ENCODE measurements around the gene PPIL1.

Gene PPIL1

DNA sequence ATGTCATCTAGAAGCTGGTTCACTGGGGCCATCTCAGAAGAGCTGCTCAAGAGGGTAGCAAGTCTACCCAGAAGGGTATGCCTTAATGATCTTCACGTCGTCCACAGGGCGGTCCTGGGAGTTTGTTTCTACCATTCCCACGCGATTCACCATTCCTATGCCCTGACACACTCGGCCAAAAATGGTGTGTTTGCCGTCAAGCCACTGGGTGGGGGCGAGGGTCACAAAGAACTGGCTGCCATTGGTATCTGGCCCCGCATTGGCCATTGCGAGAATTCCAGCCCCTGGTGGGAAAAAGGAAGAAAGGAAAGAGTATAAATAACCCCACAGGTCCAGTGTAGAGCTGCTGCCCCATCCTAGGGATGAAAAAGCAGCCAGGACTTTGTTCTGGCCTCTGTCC lies 18.9 kb downstream of the PPIL1 start:
- DNase-seq (ENCODE audit: low spot score), result no peak

DNA sequence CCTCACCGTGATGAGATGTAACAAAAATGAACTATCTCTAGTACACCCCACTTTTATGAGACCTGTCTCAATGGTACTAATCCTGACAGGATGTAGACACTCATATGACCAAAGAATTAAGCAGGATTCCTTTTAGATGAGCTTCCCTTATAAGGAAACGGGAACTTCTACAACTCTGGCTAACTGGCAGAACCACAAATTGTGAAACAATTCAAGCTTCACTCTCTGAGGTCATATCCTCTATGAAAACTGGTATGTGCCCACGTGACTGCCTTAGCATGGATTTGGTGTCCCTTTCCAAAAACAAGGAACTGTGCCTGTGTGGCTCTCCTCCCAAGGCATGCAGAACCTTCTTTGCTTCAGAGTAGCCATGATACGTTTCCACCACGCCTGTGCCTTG lies 21.3 kb downstream of the PPIL1 start:
- no peak for DNase-seq (ENCODE audit: low spot score)

- DNase-seq (ENCODE audit: low spot score), result no peak
Observed at GRCh38 chr6:36852481-36853147, 22.0 kb downstream of the PPIL1 start.

DNA sequence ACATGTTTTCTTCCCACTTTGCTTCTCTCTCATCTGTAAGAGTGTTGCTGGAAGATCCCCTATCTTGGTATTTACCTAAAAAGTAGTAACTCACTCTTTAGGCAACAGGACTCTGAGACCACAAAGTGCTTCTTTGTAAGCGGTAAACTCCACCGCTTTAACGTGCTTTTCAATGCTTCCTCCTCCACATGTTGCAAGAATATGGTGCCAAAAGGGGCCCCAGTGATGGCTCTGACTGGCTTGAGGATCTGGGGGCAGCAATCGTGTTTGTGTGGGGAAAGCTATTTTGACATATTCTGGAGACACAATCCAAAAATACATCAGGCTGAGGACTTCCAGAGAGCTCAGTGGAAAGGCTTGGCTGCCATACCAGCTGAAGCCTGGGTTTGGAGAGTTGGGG lies 23.0 kb downstream of the PPIL1 start:
- no peak for DNase-seq (ENCODE audit: low spot score)

- DNase-seq (ENCODE audit: low spot score), result peak; percentile 55
Observed at GRCh38 chr6:36851149-36851614, 23.4 kb downstream of the PPIL1 start.

DNA sequence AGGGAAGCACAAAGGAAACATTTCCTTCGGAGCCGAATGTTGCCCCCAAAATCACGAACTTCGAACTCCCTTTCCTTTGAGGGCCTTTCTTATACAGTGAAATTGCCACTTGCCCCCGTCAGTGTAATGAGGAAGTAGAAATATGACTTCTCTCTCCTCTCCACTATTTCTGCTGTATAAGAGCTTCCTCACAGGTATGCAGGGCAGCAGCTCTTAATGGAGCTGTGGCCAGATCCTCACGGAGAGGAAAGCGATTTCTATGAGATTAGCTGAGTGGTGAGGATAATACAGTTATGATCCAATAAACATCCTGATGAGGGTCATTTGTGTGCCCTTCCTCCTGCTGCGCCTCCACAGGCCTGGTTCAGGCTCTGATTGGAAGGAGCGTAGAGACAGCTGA lies 24.6 kb downstream of the PPIL1 start:
- DNase-seq (ENCODE audit: low spot score), result no peak

DNA sequence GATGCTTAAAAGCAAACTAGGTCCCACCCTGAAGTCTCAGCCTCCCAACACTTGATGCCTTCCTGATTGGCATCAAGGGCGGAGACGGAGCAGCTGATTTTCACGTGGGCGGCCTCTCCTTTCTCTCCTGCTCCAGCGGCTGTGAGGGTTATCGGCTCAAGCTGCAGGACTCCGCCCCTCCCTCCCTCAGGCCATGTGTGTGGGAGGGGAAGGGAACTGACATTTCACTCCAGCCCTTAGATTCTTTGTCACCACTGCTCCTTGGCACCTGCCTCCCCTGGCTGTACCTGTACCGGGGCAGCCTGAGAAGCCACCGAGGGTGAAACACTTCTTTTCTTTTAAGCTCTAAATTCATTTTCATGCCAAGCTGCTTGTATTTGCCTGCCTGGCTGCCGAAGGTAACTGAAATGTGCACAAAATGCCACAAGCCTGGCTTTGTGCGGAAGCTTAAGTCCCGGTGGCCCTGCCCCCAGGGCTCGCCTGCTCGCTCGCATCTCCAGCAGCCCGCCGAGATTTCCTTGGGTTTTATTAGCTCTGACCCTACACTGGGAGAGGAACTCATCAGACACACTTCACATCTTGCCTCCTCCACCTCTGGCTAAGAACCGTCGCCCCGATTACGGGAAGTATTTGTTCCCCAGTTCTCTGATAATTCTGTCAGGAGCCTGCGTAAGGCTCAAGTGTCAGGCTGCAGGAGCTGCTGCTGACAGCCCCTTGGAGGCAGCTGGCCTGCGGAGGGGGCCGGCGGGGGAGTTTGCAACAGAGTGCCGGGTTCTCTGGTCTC lies 25.8 kb downstream of the PPIL1 start:
- no peak for DNase-seq (ENCODE audit: low spot score)

- DNase-seq (ENCODE audit: low spot score), result no peak
Observed at GRCh38 chr6:36847991-36848390, 26.6 kb downstream of the PPIL1 start.

DNA sequence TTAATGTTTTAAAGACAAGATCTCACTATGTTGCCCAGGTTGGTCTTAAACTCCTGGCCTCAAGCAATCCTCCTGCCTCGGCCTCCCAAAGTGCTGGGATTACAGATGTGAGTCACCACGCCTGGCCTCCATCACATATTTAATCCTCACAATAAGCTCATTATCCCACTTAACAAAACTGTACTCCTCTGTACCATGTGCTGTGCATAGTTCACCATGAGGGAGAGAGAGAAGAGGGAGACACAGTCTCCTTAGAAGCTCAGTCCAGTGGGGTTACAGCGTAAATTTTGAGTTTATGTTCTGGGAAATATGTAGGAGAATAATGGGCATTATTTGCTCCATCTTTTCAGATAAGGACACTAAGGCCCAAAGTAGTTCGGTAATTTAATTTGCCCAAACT lies 27.5 kb downstream of the PPIL1 start:
- DNase-seq (ENCODE audit: low spot score), result no peak

GRCh38 chr6:36845233-36845632 lies 29.4 kb downstream of the PPIL1 start:
- no peak for DNase-seq (ENCODE audit: low spot score)

GRCh38 chr6:36844232-36845170 lies 30.1 kb downstream of the PPIL1 start:
- no peak for DNase-seq (ENCODE audit: low spot score)

GRCh38 chr6:36843170-36843569 lies 31.4 kb downstream of the PPIL1 start:
- DNase-seq (ENCODE audit: low spot score), result no peak

DNA sequence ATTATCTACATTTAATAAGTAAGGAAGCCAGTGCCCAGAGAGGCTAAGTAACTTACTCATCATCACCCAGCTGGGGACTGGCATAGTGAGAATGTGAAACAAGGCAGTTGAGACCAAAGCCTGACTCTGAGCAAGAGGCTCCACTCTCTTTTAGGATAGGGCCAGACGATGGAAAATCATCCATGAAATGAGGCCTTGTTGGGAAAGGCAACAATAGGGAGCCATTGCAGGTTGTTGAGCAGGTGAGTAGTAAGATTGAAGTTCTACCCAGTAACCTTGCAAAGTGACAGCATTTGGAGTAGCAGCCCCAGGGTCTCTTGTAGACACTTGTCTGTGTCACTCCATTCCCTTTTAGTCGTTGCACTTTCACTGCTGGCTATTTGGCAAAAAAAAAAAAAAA lies 32.8 kb downstream of the PPIL1 start:
- DNase-seq (ENCODE audit: low spot score), result no peak

DNA sequence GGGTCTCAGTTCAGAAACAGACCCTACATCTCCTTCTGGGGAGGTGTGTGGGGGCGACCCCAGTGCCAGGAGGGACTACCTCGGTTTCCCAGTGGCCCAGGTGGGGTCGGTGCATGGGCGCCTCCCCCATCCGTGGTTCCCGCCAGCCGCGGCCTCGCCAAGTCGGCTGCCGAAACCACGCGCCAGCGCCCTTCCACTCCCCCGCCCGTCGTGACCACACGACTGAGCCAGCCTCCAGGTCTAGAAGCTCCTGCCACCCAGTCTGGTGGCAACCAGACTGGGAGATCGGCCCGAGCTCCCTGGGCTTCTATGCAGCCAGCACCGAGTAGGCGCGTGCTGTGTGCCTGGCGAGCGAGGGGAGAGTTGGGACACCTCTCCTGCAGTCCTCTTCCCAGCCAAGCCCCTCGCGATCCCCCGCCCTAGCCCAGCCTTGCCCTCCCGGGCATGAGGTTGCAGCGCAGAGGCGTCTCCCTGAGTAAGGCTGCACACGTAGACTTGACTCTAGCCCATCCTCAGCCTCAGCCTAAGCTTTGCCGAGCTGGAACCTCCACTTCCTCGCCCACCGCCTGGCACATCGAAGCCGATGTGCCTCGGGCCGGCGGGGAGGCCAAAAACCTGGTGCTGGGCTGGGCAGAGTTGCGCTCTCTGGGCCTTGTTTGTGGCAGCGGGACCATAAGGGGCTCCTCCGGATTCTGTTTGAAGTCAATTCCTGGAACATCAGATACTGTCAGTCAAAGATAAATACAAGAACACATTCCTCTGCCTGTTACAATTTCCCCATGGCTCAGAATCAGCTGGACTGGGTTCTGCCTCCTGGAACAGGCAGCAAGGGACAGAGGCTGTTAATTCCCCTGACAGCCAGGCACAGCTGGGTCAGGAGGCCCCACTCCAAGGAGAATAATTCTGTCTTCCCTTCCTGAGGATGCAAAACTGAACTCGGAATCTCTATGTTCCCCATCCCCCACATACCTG lies 33.9 kb downstream of the PPIL1 start:
- DNase-seq (ENCODE audit: low spot score), result peak; percentile 30

DNA sequence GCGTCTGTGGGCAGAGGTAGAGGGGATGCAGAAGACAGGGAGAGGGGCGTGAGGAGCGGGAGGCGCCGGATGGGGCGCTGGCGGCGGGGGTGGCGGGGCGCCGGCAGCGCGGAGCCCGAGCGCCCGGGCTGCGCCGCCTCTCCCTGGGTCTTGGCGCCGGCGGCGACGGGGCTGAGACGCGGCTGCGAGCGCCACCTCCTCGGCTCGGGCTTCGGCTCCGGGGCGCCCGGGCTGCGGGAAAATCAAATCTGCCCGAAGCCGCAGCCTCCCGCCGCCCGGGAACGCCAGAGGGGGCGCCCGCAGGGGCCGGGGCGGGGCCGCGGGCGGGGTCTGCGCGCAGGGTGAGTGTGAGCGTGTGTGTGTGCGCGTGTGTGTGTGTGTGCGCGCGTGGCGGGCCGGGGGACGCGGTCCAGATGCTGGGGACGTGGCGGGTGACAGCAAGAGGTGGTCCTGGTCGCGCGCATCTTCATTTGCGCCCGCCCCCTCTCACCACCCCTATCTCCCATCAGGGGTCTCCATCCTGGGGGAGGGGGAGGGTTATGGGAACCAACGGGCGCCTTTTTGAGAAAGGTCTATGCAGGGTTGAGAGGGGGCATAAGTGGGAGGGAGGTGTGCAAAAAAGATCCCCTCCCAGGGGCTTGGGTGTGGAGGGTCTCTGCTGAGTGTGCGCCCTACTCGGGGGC lies 34.7 kb downstream of the PPIL1 start:
- peak; percentile 53 for DNase-seq (ENCODE audit: low spot score)

- DNase-seq (ENCODE audit: low spot score), result no peak
Observed at GRCh38 chr6:36838896-36839748, 35.5 kb downstream of the PPIL1 start, which contains the start of gene CPNE5. Gene CPNE5, minus strand, starts transcription at chr6:36839444. Its CDS starts 67 bp downstream, at chr6:36839377.

GRCh38 chr6:36837686-36838085 lies 36.9 kb downstream of the PPIL1 start:
- DNase-seq (ENCODE audit: low spot score), result no peak

- DNase-seq (ENCODE audit: low spot score), result no peak
Observed at GRCh38 chr6:36837022-36837339, 37.6 kb downstream of the PPIL1 start.

- DNase-seq (ENCODE audit: low spot score), result peak; percentile 26
Observed at GRCh38 chr6:36836111-36837021, 38.2 kb downstream of the PPIL1 start.

Measured in germinal center (tissue), 1 donor.